Vagina (tissue), 2 donors: Measurements from ENCODE around the gene IL6.

Source experiments
- POLR2A ChIP-seq, 2 donors: fragments of 450-650 bp; IDR thresholded peaks; one replicate each; pipeline ENCODE4 v1.6.1; 2017; ENCODE audit warnings: antibody characterized with exemption in 2 of 2, mild to moderate bottlenecking in 2 of 2, moderate library complexity in 2 of 2
- POLR2AphosphoS5 ChIP-seq, 2 donors: sonication (generic); formaldehyde crosslinking; IDR thresholded peaks; one replicate each; pipeline ENCODE4 v1.9.0; 2017; ENCODE audit warnings: antibody characterized with exemption in 2 of 2, mild to moderate bottlenecking in 2 of 2, low read depth in 1 of 2; ENCODE audit not compliant: insufficient read depth in 1 of 2
- TF ChIP-seq, protein P1 (sequence below), 3 experiments: fragments of 450-650 bp in 2 of 3; fragments of 200-600 bp in 1 of 3; sonication (generic) in 1 of 3; IDR thresholded peaks; one replicate each; pipeline ENCODE4 v1.5.1; 2017 to 2019; ENCODE audit warnings: antibody characterized with exemption in 3 of 3, mild to moderate bottlenecking in 2 of 3, moderate library complexity in 2 of 3

DNA sequence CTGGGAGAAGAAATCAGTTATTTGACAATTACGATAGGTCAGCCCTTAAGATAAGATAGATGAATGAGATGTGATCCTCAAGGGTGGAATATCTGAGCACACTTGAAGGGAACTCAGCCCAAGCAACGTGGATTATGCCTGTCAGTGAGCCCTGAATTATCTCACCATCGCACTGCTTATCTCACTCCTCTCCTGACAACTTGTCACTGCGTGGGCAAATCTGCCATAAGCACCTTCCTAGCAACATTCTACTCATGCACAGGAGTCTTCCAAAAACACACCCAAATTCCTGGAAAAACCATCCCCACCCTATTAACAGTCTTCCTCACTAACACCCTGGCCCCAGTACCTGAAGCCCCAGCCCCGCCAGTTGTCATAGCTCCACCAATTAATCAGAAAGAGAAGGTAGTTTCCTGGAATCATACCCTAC, 46.5 kb upstream of the IL6 start:
- TF ChIP-seq, protein P1, sequence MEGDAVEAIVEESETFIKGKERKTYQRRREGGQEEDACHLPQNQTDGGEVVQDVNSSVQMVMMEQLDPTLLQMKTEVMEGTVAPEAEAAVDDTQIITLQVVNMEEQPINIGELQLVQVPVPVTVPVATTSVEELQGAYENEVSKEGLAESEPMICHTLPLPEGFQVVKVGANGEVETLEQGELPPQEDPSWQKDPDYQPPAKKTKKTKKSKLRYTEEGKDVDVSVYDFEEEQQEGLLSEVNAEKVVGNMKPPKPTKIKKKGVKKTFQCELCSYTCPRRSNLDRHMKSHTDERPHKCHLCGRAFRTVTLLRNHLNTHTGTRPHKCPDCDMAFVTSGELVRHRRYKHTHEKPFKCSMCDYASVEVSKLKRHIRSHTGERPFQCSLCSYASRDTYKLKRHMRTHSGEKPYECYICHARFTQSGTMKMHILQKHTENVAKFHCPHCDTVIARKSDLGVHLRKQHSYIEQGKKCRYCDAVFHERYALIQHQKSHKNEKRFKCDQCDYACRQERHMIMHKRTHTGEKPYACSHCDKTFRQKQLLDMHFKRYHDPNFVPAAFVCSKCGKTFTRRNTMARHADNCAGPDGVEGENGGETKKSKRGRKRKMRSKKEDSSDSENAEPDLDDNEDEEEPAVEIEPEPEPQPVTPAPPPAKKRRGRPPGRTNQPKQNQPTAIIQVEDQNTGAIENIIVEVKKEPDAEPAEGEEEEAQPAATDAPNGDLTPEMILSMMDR (IDR thresholded peaks at IDR 0.05): no peak
- no peak for TF ChIP-seq POLR2A (IDR thresholded peaks at IDR 0.05)
- TF ChIP-seq POLR2AphosphoS5 (IDR thresholded peaks at IDR 0.05; ENCODE audit: insufficient read depth in 1 of 2, low read depth in 1 of 2): no peak
